Right renal cortex interstitium (tissue), 3 donors: Measurements from ENCODE around the gene CDK15. TPM values are rescaled to one million over a fixed set of nuclear protein-coding genes. Genes with fewer than 3 reads are reported as not detected.
"Not testable (repeated sequence)": the region's sequence is repeated elsewhere in the genome, so short reads cannot be mapped to it uniquely, and the experiment has no call there.

Experiments
- DNase-seq, 3 donors: peaks; one replicate each; pipeline ENCODE4 v3.0.0-alpha.2; 2013; ENCODE audit warnings: low read depth in 3 of 3, low spot score in 2 of 3
- polyA plus RNA-seq, 3 donors: library from polyadenylated mRNA; unstranded; fragments of 120-200 nt; gene quantifications; one replicate each; pipeline ENCODE4 v1.2.1, GENCODE V29; 2013; ENCODE audit not compliant: insufficient read length in 3 of 3

CDK15 gene
- polyA plus RNA-seq, 3 donors = 0.91 to 2.0 (median 1.1) TPM

GRCh38 chr2:201824212-201824611 lies 17.9 kb downstream of the CDK15 start:
- no peak for DNase-seq

- DNase-seq = no peak
Measured at GRCh38 chr2:201827621-201828020, 21.3 kb downstream of the CDK15 start.

DNA sequence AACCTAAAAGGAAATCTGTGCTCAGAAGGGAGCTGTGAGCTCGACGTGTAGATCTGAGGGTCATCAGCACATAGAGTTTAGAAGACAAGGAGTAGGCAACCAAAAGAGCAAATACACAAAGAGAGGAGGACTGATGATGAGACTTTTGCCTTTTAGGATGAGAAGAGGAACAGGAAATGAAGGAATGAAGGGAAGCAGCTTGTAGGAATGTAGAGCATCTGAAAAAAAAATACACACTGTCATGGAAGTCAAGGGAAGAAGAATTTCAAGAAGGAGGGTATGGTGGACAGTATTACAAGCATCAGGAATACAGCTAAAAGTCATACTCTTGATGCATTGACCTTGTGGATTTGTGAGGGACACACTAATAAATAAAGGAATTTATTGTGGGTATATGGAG lies 21.9 kb downstream of the CDK15 start:
- DNase-seq = no peak

DNA sequence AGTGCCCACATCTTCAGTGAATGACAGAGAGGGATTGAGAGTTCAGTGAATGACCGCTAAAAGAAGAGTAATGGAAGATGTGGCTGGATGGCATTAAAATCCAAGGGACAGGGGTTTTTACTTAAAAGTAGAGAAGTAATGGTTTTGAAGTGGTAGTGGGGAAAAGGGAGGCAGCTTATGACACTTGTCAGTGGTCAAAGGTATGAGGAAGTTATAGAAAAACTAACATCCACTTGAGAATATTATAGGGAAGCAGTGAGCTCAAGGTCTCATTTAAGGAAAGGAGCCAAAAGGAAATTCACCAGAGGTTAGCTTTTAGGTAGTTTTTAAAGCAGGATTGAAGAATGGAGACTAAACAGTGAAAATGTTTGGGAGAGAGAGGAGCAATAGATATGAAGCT lies 24.3 kb downstream of the CDK15 start:
- no peak for DNase-seq

- DNase-seq = no peak
Measured at GRCh38 chr2:201831469-201831868, 25.1 kb downstream of the CDK15 start.

GRCh38 chr2:201833781-201834180 lies 27.4 kb downstream of the CDK15 start:
- no peak for DNase-seq

DNA sequence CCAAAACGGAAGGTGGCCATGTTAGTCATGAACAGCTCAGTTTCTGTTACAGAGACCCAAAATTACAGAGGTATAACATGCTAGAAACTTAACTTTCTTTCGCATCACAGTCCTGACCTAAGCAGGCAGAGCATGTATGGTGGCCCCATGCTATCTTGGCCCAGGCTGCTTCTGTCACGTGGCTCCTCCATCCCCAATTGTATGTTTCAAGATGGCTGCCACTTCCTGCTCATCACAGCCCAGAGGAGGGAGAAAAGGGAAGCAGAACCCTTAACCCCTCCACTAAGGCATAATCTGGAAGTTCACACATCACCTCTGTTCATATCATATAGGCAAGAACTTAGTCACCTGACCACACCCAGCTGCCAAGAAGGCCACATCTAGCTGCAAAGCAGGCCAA lies 28.7 kb downstream of the CDK15 start:
- no peak for DNase-seq

- no peak for DNase-seq
Measured at GRCh38 chr2:201837391-201837790, 31.1 kb downstream of the CDK15 start.

DNA sequence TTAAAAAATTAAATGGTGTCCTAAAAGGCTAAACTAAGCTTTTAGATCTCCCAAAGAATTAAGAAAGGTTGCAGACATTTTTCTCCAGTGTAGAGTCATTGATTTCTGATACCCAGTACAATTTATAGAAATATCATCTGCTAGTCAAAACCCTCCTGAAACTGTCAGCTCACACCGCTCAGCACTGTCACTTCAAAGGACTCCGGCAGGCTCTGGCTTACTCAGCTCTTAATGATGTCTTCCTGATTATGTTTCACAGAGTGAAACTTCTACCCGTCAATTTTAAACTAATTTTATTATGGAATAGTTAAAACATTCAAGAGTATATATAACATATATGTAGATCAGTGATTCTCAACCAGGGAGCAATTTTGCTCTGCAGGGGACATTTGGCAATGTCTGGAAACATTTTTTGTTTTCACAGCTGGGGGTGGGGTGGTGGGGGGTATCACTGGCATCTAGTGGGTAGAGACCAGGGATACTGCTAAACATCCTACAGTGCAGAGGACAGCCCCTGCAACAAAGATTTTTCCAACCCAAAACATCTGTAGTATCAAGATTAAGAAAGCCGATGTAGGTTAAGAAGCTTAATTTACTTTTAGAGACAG lies 31.6 kb downstream of the CDK15 start:
- no peak for DNase-seq

DNA sequence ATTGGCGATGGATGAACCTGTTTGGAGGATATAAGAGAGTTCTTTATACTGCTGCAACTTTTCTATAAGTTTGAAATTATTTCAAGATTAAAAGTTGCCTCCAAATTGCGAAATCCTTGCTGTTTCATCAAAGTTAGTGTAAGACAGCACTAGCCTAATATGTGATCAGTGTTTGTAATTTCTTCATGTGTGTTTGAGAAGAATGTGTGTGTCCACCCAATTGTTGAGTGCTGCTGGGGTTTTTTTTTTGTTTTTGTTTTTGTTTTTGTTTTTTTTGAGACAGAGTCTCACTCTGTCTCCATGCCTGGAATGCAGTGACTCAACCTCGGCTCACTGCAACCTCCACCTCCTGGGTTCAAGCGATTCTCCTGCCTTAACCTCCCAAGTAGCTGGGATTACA lies 33.4 kb downstream of the CDK15 start:
- DNase-seq = no peak

DNA sequence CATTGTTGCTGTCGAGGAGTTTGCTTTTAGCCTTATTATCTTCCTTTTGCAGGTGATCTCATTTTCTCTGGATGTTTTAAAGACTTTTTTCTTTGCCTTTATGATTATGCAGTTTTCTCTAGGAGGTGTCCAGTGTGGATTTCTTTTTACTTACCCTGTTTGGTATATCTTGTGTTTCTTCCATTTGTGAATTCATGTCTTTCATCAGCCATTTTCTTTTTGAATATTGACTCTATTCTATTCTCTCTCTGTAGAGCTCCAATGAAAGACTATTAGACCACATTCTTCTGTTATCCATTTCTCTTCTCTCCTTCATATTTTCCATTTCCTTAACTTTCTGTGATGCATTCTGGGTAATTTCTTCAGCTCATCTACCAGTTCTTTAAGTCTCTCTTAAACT lies 34.4 kb downstream of the CDK15 start:
- DNase-seq = no peak

GRCh38 chr2:201842131-201842860 lies 36.0 kb downstream of the CDK15 start:
- DNase-seq = no peak

DNA sequence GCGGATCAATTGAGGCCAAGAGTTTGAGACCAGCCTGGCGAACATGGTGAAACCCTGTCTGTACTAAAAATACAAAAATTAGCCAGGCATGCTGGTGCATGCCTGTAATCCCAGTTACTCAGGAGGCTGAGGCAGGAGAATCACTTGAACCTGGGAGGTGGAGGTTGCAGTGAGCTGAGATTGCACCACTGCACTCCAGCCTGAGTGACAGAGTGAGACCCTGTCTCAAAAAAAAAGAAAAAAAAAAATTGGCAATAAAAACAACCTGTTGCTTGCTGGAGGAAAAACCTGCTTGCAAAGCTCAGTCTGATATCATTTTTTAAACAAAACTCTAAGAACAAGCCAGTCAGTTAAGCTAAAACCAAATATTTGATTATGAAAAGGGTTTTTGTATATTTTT lies 38.6 kb downstream of the CDK15 start:
- DNase-seq = not testable (repeated sequence)

GRCh38 chr2:201847481-201847880 lies 41.1 kb downstream of the CDK15 start:
- no peak for DNase-seq

- DNase-seq = no peak
Measured at GRCh38 chr2:201852462-201852861, 46.1 kb downstream of the CDK15 start.

- no peak for DNase-seq
Measured at GRCh38 chr2:201852878-201853415, 46.6 kb downstream of the CDK15 start.

DNA sequence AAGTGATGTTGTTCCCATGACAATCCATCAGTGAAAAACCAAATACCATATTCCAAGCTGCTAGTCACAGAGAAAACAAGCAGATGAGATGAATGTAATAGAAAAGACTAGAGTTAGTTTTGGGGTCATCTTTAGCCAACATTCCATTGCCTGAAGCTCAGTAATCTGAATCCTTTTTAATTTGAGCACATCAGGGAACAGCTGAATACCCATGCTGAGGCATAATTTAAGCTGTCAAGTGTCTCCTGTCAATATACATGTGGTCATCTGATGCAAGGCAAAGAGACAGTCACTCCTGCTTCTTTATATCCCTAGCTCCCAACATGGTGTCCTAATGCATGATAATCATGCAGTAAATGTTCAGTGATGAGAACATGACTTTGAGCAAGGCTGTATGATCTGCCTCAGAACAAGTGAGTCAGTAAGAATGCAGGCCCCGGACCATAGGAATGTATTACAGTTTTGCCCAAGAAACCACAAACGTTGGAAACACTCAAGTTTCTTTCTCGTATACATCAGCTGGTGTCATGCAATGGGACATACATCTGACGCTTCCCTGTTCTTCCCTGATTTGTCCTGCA lies 48.0 kb downstream of the CDK15 start:
- no peak for DNase-seq

DNA sequence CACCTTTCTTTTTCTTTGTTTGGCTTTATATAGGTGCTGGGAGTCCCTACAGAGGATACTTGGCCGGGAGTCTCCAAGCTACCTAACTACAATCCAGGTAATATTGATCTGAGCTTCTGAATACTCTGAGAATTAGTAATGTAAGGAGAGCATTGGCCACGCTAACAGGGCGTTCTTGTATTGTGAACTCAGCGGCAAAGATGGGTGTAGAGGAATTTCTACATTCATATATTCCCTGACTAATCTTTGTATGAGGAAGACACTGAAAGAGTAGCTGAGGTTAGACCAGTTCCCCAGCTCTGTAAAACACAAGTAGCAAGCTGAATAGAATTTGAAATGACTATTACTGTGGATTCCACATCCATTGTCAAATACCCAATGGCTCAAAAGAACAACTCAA lies 48.5 kb downstream of the CDK15 start:
- DNase-seq = no peak

DNA sequence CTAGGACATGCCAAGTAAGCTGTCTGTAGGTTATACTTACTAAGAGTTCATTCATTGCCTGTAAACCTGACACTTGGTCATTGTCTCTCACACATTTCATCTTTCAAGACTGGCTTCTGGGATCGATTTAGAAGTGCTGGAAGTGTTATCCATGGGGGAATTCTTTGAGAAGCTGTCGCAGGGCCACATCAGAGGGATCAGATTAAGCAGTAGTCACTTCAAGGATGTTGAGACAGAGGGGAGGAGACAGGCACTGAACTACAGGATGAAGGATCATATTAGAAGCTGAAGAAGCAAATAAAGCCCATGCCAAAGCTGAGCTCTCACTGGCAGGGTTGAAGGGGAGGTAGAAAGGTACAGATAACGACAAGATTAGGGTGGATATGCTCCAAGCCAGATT lies 49.0 kb downstream of the CDK15 start:
- no peak for DNase-seq

DNA sequence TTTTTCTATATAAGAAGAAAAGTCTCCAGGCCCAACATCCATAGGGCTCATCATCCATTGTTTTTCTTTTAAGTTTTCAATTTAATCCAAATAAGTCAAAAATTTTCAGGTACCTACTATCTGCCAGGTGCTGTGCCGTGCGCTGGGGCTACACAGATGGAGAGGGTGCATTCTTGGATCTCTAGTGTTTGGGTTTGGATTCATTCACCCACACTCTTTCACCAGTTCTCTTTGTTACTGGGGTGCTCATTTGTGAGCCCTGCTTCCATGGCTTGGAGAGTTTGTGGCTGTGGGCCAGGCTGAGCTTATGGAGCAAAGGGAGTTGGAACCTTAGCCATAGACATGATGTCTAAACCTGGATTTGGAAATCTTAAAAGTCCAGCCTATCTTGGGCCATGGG lies 51.0 kb downstream of the CDK15 start:
- DNase-seq = no peak

GRCh38 chr2:201858281-201859184 lies 52.2 kb downstream of the CDK15 start:
- peak in 2 of 3 donors; percentile 75 to 78 for DNase-seq
